Left renal pelvis (tissue), 4 donors: Measurements from ENCODE around the gene PRM1. TPM values are rescaled to one million over a fixed set of nuclear protein-coding genes. Genes with fewer than 3 reads are reported as not detected.
"Not testable (repeated sequence)": the region's sequence is repeated elsewhere in the genome, so short reads cannot be mapped to it uniquely, and the experiment has no call there.

Experiments
- DNase-seq, 4 donors: peaks; one replicate each; pipeline ENCODE4 v3.0.0-alpha.2; 2013; ENCODE audit warnings: low read depth in 4 of 4, low spot score in 3 of 4
- polyA plus RNA-seq, 4 donors: library from polyadenylated mRNA; unstranded; fragments of 120-200 nt; gene quantifications; one replicate each; pipeline ENCODE4 v1.2.1, GENCODE V29; 2013; ENCODE audit not compliant: insufficient read length in 4 of 4

PRM1 gene
- polyA plus RNA-seq, 4 donors: not detected

GRCh38 chr16:11298950-11299547 lies 17.9 kb upstream of the PRM1 start:
- not testable (repeated sequence) for DNase-seq

DNA sequence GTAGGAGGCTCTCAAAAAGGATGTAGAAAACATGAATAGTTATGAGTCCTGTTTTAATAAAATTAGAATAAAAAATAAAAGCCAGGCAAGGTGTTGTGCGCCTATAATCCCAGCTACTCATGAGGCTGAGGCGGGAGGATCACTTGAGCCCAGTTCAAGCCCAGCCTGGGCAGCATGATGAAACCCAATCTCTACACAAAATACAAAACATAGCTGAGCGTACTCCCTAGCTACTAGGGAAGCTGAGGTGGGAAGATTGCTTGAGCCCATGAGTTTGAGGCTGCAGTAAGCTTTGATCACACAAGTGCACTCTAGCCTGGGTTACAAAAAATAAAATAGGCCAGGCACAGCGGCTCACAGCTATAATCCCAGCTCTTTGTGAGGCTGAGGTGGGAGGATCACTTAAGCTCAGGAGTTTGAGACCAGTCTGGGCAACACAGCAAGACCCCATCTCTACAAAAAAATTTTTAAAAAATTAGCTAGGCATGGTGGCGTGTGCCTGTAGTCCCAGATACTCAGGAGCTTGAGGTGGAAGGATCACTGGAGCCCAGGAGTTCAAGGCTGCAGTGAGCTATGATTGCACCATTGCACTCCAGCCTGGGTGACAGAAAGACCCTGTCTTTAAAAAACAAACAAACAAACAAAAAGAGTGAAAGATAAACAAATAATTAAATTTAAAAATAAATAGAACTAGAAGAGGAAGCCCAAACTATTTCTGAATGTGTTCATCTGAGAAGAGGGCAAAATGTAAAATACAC lies 17.2 kb upstream of the PRM1 start:
- no peak for DNase-seq

- peak in 1 of 4 donors; percentile 62 for DNase-seq
Observed at GRCh38 chr16:11297492-11298142, 16.5 kb upstream of the PRM1 start.

GRCh38 chr16:11296706-11297491 lies 15.8 kb upstream of the PRM1 start:
- no peak for DNase-seq

GRCh38 chr16:11296351-11296705 lies 15.2 kb upstream of the PRM1 start:
- DNase-seq: no peak

DNA sequence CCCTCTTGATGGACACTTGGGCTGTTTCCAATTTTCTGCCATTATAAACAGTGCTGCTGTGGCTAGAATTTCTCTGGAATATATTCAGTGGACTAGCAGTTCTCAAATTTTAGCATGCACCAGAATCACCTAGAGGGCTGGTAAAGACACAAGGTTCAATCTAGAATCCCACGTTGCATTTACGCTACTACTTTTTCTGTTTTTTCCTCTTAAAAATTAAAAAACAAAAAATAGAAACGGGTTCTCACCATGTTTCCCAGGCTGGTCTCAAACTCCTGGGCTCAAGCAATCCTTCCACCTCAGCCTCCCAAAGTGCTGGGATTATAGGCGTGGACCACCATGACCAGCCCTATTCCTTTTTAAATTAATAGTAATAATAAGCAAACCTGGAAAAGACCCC lies 14.5 kb upstream of the PRM1 start:
- no peak for DNase-seq

- no peak for DNase-seq
Observed at GRCh38 chr16:11292076-11292748, 11.1 kb upstream of the PRM1 start.

DNA sequence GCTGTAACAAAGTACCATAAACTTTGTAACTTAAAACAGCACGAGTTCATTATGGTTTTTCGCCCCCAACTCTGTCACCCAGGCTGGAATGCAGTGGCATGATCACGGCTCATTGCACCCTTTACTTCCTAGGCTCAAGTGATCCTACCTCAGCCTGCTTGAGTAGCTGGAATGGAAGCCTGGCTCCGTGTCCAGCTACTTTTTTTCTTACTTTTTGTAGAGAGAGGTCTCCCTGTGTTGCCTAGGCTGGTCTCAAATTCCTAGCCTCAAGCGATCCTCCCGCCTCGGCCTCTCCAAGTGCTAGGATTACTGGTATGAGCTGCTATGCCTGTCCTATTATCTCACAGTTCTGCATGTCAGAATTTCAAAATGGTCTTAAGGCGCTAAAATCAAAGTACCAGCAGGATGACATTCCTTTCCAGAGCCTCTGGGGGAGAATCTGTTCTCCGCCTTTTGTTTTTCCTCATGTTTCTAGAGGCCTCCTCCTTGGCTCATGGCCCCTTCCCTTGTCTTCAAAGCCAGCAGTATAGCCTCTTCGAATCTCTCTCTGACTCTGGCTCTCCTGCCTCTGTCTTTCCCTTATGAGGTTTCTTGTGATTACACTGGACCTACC lies 10.1 kb upstream of the PRM1 start:
- no peak for DNase-seq

GRCh38 chr16:11290102-11290893 lies 9.2 kb upstream of the PRM1 start:
- no peak for DNase-seq

DNA sequence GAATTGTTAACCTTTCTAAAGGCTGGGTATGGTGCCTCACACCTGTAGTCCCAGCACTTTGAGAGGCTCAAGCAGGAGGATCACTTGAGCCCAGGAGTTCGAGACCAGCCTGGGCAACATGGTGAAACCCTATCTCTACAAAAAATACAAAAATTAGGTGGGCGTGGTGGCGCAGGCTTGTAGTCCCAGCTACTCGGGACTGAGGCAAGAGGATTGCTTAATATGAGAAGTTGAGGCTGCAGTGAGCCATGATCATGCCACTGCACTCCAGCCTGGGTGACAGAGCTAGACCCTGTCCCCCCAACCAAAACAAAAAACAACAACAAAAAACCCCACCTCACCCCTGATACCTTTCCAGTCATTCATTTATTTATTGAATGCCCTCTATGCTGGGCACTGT lies 8.6 kb upstream of the PRM1 start:
- not testable (repeated sequence) for DNase-seq

DNA sequence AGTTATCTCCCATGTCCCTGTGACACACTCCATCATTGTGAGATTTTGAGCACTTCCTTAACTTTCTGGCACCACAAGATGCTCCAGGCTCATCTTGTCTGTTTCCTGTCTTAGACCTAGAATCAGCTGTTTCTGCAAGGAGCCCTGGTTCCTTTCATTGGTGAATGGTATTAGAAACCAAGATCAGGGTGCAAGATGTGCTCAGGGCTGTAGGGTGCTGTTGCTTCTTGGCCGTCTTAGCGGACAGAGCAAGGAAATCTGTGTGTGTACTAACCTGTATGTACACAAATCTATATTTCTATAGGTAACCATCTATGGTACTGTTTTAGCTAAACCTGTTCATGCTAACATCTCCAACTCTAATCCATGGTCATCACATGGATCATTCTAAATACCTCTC lies 8.1 kb upstream of the PRM1 start:
- DNase-seq: no peak

GRCh38 chr16:11285842-11286241 lies 4.7 kb upstream of the PRM1 start:
- DNase-seq: no peak

GRCh38 chr16:11283820-11284248 lies 2.7 kb upstream of the PRM1 start:
- DNase-seq: no peak

- no peak for DNase-seq
Observed at GRCh38 chr16:11278681-11279628, 2.2 kb downstream of the PRM1 start.

DNA sequence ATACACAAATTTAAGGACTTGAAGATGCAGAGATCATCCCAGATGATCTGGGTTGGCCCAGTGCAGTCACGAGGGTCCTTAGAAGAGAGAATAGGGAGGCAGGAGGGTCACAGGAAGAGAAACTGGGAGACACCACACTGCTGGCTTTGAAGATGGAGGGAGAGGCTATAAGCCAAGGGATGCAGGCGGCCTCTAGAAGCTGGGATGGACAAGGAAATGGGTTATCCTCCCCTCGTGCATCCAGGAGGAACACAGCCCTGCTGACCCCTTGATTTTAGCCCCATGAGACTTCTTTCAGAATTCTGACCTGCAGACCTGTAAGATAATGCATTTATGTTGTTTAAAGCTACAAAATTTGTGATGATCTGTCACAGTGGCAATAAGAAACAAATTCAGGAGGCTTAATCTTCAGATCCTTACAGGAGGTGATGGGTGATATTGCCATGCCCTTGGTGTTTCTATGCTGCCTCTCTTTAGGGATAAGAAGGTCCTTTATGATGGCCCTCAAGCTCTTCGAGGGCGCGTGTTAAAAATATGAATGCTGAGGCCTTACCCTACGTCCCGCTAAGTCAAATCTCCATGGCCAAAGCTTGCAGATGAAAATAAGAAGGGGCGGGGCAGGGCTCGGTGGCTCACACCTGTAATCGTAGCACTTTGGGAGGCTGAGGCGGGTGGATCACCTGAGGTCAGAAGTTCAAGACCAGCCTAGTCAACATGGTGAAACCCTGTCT lies 3.4 kb downstream of the PRM1 start:
- no peak for DNase-seq

DNA sequence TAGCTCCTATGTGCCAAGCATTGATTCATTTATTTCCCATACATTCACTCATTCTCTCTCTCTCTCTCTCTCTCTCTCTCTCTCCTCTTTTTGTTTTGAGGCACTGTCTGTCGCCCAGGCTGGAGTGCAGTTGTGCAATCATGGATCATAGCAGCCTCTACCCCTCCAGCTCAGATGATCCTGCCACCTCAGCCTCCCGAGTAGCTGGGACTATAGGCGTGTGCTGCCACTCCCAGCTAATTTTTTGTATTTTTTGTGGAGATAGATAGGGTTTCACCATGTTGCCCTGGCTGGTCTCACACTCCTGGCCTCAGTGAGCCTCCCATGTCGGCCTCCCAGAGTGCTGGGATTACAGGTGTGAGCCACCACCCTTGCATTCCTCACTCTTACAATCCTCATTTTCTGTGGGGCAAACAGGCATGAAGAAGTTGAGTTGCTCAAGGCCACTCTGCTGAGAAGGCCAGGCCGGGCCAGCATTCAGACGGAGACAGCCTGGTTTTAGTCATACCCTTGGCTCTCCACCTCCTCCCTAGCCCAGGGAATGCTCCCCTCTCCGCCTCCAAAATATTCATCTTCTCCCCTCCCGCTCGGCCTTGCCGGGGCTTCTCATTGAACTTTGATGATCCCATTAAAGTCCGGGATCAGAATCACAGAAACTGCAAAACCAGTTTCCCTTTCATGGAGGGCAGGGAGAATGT lies 4.1 kb downstream of the PRM1 start:
- no peak for DNase-seq
